ENCODE measurements around the gene KLF14.
"Not testable (repeated sequence)": the region's sequence is repeated elsewhere in the genome, so short reads cannot be mapped to it uniquely, and the experiment has no call there.

The KLF14 gene

DNA sequence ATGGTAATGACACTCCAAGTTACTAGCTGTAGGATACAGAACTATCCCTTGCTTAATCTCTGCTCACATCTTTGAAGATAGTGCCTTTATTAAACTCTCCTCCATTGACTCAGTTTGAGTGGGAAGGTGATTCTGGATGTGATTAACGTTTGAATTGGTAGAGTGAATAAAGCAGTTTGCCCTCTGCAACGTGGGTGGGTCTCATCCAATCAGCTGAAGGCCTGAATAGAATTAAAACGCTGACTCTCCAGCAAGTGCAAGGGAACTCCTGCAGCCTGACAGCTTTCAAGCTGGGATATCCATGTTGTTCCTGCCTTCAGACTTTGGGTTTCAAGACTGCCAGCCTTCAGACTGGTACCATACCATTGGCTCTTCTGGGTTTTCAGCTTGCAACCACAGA lies 21.6 kb downstream of the KLF14 start:
- no peak for DNase-seq

DNA sequence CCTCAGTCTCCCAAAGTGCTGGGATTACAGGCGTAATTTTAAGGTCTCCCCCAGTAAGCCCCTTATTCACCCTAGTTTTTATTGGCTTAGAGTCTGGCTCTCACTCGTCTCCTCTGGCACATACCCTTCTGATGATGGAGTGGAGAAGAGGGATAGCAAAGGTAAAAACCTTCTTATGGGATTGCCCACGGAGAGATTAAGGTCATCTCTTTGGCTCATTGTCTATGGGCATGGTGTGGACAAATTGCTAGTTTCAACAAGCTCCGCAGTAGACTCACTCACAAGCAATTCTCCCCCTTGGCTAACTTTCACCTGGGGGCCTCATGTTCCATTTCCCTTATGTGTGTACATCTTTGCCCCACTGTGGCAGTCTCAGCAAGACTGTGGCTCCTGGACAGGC lies 25.2 kb downstream of the KLF14 start:
- DNase-seq, result no peak

DNA sequence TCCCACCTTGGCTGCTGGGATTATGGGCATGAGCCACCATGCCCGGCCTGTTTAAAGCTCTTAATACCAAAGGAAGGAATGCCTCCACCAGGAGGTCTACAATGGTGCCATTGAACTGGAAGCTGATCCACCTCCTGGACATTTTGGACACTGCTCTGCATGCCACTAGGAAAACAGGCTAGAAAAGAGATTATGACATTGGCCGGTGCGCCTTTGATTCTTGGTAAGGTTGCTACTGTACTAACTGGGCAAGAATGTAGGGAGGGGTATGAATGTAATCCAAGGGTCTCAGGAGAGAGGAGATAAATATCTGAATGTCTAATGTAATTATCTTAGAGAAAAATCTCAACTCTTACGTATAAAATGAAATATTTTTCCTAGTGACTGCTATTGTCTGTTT lies 26.0 kb downstream of the KLF14 start:
- no peak for DNase-seq

DNA sequence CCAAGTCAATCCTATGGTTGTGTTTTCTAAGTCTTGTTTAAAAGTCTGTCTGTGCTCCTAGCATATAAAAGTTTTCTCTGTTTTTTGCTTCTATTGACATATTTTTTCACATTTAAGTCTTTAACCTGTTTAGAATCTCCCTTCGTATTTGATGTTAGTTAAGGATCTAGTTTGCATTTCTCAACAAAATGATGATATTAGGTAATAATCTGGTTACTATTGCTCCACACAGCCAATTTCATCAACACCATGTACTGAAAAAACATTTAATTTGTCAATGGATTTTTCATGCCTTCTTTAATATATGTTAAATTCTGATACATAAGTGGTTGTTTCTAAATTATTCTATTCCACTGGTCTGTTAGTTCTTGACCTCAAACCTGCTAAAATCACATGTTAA lies 30.2 kb downstream of the KLF14 start:
- no peak for DNase-seq

DNA sequence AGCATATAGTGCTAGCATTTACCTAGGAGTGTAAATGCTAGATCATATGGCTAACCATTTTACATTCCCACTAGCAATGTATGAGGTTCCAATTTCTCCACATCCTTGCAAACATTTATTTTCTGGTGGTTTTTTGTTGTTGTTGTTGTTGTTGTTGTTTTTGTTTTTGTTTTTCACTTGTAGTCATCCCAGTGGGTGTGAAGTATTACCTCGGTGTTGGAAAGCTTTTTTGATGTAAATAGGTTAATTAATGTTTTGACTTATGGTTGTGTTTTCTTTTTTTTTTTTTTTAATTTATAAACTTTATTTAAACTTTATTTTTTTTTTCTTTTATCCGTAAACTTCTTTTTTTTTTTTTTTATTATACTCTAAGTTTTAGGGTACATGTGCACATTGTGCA lies 32.4 kb downstream of the KLF14 start:
- DNase-seq, result no peak

DNA sequence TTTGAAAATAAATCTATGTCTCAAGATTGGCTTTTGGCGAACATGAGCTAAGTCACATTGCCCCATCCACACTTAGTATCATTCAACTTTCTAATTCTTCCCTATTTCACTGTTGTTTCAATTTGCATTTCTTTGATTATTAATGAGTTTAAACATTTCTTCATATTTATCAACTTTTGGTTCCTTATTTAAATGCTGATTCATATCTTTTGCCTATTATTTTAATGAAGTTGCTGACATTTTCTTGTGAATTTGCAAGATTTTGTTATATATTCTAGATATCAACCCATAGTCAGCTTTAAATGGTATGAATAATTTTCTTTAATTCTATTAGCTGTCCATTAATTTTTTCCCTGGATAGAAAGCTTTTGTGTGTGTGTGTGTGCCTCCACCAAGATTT lies 33.2 kb downstream of the KLF14 start:
- DNase-seq, result no peak

DNA sequence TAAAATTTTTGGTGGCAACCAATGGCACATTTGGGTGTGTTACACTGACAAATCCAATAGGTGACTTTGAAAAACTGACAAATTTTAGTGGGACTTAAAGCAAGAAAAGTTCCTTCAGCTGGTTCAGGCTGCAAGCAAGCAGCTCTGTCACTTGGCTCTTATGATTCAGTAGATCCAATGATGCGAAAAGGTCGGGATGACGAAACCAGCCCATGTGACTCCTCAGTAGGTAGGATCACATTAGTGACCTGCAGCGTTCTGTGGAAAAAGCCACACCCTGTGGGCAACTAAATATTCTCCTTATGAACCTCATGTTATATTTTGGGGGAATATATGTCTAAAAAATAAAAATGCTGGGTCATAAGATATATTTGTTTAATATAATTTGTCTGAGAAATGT lies 34.3 kb downstream of the KLF14 start:
- DNase-seq, result no peak

DNA sequence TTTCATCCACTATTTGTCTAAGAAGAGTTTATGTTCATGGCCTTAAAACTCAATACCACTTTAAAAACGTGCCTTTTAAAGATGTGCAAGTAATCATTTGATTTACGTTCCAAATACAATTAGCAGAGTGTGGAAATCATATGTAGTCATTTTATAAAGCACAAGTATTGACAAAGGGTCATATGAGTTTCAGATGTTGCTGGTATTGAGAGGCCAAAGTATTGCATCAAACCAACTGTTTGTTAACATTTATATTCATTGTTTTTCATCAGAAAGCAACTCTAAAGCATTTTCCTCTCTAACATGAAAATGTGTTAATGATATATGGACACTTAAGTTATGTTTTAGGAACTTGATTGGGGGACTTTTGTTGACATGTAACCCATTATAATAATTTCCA lies 36.2 kb downstream of the KLF14 start:
- no peak for DNase-seq

DNA sequence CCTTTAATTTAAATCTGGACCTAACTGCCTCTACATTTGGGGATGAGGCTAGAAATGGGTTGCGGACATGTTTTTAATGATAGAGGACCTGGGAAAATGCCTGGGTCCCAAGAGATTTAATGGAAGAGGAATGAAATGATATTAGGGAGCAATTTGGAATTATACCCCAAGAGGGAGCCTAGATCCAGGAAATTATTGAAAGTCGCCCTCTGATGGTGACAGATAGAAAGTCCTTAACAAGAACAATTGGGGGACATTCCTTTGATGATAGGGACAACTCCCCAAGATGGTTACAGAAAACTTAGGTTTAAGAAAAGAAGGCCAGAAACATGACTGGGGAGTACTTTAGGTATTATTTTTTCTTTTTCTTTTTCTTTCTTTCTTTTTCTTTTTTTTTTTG lies 38.2 kb downstream of the KLF14 start:
- no peak for DNase-seq

DNA sequence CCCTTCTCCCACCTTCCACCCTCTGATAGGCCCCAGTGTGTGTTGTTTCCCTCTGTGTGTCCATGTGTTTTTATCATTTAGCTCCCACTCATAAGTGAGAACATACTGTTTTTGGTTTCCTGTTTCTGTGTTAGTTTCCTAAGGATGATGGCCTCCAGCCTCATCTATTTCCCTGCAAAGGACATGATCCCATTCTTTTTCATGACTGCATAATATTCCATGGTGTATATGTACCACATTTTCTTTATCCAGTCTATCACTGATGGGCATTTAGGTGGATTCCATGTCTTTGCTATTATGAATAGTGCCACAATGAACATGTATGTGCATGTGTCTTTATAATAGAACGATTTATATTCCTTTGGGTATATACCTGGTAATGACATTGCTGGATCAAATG lies 41.6 kb downstream of the KLF14 start:
- not testable (repeated sequence) for DNase-seq

DNA sequence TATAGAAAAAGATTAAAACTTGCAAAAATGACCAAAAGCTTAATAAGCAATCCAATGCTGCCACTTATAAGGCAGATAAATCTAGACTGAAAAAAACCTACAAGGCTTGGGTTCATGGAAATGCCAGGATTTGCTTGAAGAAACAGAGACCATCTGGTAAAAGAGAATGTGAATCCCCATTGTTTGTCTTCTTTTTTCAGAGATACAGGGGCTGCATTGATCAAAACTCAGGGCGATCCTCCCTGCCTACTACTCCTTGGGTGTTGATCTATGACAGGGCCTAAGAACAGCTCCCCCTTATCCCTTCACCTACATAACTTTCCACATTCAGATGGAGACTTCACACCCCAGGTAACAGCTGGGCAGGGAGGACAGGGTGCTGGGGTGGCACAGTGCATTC lies 44.3 kb downstream of the KLF14 start:
- DNase-seq, result no peak

DNA sequence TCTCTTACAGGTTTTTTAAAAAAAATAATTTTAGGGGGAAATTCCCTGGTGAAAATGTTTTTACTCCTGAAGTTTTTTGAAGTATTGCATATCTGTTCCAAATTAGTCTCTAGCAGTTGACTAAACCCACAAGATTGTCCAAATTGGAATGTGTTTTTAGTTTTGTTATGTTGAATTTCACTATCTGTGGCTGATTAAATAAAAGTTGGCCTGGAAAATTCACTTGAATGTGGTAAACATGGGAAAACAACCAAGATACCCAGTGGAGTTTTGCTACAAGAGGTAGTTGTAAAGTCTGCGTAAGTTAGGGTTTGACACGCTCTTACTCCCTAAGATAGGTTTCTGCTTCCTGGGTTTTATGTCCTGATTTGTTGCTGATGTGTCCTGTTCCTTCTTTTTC lies 51.0 kb downstream of the KLF14 start:
- DNase-seq, result no peak
